HG02588 (cell line): ENCODE measurements around the gene TYMS.

ENCODE experiments used
- ATAC-seq: cut with Tn5 transposase; IDR thresholded peaks from one replicate; pipeline ENCODE4 v1.9.1; 2021; ENCODE audit warnings: mild to moderate bottlenecking, moderate library complexity; ENCODE audit not compliant: unreplicated experiment

The TYMS gene

GRCh38 chr18:657311-658000, at the start of gene TYMS:
TSS of gene TYMS (plus strand) at chr18:657653. CDS start at chr18:657743, 90 bp downstream.
- peak; percentile 41 for ATAC-seq

- no peak for ATAC-seq
Measured at GRCh38 chr18:607930-608329, 49.5 kb upstream of the TYMS start.

- ATAC-seq, result no peak
Measured at GRCh38 chr18:610214-610928, 47.1 kb upstream of the TYMS start.

GRCh38 chr18:612156-612555, 45.3 kb upstream of the TYMS start:
- no peak for ATAC-seq

GRCh38 chr18:614193-614592, 43.3 kb upstream of the TYMS start:
- no peak for ATAC-seq

- ATAC-seq, result no peak
Measured at GRCh38 chr18:615092-615521, 42.3 kb upstream of the TYMS start.

GRCh38 chr18:615773-616172, 41.7 kb upstream of the TYMS start:
- no peak for ATAC-seq

- no peak for ATAC-seq
Measured at GRCh38 chr18:616380-616995, 41.0 kb upstream of the TYMS start.

GRCh38 chr18:617970-618504, 39.4 kb upstream of the TYMS start:
- ATAC-seq, result no peak

GRCh38 chr18:618618-619017, 38.8 kb upstream of the TYMS start:
- ATAC-seq, result no peak

- ATAC-seq, result no peak
Measured at GRCh38 chr18:621291-622043, 36.0 kb upstream of the TYMS start.

GRCh38 chr18:622289-622688, 35.2 kb upstream of the TYMS start:
- no peak for ATAC-seq

GRCh38 chr18:623761-624620, 33.5 kb upstream of the TYMS start:
- ATAC-seq, result peak; percentile 44

- no peak for ATAC-seq
Measured at GRCh38 chr18:627231-627630, 30.2 kb upstream of the TYMS start.

GRCh38 chr18:629269-630150, 27.9 kb upstream of the TYMS start:
- no peak for ATAC-seq

- ATAC-seq, result no peak
Measured at GRCh38 chr18:631560-631959, 25.9 kb upstream of the TYMS start.

GRCh38 chr18:634551-635045, 22.9 kb upstream of the TYMS start:
- ATAC-seq, result no peak

- ATAC-seq, result no peak
Measured at GRCh38 chr18:635171-635570, 22.3 kb upstream of the TYMS start.

GRCh38 chr18:641224-641623, 16.2 kb upstream of the TYMS start:
- ATAC-seq, result no peak
